NCI-H1436 (cell line): ENCODE data around the gene UTF1.
"Not testable (repeated sequence)": the region's sequence is repeated elsewhere in the genome, so short reads cannot be mapped to it uniquely, and the experiment has no call there.

Source experiments
- DNase-seq: peaks from one replicate; lab custom pipeline; 2025; lab: John Stamatoyannopoulos, UW

The UTF1 gene

DNA sequence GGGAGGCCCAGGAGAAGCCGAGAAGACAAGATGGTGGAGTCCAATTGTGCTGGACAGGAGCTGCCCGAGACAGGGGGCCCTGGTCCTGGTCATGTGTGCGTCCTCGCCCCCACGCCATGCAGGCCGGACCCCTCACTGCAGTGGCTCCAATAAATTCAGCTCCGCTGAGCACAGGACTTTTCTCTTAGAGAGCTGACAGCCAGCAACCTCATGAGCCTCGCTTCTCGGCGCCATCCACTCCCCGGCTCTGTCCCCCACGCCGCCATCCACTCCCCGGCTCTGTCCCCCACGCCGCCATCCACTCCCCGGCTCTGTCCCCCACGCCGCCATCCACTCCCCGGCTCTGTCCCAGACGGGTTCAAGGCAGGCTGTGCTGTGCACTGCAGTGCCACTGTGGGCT lies 2.8 kb upstream of the UTF1 start:
- DNase-seq, result no peak

DNA sequence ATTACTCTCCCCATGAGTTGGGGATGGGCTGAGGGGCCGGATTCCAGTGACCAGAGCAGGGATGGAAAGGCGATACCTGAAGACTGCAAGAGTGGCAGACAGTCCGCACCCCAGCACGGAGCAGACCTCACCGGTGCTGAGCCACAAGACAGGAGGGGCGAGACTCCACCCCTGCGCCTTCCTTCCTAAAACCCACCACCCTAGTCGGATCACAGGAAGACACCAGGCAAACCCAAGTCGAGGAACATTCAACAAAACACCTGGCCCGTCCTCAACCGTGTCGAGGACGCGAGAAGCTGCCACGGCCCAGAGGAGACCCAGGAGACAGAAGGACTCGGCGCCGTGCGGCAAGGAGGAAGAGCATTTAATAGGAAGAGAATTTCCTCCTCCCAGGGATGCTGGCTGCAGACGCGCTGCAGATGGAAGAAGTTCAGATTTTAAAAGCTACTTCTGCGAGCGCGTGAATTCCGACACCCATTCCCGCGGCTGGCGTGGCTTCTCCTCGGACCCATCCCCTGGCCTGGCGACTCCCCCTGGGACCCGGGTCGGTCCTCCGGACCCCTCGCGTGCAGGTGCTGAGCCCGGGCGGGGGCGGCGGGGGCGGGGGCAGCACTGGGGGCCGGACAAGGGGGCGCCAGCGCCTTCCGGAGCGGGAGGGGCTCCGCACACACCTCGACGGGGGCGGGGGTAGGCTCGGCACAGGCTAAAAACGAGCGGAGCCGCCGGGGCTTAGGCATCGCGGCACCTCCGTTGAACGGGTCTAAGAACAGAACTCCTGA lies 563 bp upstream of the UTF1 start:
- no peak for DNase-seq

DNA sequence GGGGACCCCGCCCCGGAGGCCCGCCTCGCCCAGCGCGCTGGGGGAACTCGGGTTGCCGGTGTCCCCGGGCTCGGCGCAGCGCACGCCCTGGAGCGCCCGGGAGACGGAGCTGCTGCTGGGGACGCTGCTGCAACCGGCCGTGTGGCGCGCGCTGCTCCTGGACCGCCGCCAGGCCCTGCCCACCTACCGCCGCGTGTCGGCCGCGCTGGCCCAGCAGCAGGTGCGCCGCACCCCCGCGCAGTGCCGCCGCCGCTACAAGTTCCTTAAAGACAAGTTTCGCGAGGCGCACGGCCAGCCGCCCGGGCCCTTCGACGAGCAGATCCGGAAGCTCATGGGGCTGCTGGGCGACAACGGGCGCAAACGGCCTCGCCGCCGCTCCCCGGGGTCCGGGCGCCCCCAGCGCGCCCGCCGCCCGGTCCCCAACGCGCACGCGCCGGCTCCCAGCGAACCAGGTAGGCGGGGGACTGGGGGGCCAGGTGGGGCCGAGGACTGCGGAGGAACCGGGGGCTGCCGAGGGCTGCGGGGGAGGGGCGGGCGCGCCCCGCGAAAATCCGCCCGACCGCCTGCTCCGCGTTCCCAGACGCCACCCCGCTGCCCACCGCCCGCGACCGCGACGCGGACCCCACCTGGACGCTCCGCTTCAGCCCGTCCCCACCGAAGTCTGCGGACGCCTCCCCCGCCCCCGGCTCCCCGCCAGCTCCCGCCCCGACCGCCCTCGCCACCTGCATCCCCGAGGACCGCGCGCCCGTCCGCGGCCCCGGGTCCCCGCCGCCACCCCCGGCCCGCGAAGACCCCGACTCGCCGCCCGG lies 574 bp downstream of the UTF1 start:
- no peak for DNase-seq

DNA sequence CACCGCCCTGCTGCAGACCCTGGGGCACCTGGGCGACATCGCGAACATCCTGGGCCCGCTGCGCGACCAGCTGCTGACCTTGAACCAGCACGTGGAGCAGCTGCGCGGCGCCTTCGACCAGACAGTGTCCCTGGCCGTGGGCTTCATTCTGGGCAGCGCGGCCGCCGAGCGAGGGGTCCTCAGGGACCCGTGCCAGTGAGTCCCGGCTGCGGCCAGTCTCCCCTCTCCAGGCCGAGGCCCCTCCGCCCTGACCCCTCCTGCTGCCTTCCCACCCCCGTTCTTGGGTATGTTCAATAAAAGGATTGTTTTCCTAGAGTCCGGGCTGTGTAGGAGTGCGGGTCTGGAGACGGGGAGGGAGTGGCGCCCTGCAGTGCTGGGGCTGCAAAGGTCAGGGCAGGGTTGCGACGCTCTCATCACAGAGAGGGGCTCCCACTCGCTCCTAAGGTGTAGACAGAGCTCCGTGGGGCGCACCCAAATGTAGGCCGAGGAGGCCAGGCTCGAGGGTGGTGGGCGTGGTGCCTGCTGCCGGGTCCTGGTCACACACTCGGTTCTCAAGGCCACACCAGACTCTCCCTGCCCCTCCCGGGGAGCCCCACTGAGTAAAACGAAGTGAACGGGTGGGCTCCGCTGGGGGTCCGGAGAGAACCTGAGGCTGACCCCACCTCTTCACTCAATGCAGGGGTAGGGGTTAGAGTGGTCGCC lies 1.4 kb downstream of the UTF1 start:
- no peak for DNase-seq

DNA sequence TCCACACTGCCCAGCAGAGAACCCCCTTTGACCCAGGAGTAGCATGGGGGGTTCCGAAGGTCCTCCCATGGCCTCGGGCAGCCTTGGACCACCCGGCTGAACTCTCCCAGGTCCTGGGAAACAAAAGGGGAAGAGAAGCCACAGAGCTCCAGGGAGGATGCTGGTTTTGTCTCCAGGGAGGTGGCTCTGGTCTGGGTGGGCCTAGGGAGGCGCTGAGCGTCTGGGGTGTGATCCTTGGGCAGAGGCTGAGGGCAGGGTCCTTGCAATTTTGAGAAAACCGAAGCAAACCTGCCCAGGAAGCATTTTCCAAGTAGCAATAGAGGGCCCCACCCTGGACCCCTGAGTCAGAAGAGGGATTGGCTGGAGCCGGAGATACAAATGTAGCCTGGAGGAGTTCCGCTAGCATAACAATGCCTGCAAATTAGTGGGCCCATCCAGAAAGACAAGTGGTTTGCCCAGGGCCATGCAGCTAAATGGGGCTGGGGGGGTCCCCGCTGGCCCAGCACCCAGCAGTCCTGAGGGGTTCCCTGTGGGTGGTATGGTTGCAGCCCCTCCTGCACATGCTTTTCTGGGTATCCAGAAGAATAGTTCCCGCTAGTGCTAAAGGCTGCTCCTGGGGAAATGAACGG lies 2.0 kb downstream of the UTF1 start:
- DNase-seq, result no peak

DNA sequence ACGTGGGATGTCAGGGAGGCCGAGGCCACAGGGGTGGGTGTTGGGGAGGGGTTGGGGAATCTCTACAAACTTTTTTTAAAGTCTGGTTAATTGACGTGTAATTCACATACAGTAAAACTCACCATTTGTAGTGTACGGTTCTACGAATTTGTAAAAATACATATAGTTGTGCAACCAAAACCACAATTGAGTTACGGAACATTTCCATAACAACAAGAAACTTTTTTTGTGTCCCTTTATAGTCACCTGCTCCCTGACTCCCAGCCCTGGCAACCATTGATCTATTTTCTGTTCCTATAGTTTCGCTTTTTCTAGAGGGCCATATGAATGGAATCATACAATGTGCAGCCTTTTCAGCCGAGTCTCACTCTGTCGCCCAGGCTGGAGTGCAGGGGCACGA lies 4.8 kb downstream of the UTF1 start:
- DNase-seq, result not testable (repeated sequence)

DNA sequence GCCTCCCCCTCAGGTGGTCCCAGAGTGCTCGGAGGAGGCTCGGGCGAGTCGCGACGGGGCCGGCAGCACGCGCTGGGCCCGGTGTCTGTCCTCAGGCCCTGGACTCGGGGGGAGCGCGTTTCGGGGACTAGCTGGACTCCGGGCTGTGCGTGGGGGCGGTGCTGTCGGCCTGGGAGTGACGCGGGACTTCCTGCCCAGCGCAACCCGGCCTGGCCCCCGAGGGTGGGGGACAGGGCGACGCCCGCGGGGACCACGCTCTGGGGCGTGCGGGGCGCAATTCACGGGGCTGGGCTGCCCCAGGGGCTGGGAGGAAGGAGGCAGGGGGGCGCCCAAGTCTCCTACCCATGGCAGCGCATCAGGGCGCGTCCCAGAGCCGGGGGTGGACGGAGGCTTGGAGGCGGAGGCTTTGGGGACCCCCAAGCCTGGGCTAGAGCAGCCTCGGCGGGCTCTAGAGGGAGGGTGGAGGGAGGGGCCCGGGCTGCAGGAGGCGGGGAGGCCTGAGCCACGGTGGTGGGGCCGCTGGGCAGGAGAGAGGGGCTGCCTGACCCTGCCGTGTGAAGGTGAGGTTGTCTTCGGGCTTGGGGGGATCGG lies 5.3 kb downstream of the UTF1 start:
- no peak for DNase-seq

DNA sequence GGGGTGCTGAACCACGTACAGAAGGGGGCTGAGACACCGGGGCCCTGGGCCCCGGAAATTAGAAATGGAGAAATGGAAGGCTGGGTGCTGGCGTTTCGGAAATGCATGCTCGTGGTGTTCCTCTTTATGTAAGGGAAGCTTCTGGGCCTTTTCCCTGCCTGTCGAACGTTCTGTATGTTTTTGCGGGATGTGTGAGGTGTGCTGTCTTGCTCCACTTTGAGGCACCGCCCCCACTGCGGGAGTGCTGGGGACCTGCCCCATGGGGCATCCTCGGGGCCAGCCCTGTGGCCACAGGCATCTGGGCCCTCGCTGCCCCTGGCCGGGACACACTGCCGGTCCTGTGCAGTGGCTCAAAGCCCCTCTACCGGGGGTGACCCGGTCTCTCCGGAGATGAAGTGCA lies 5.9 kb downstream of the UTF1 start:
- DNase-seq, result no peak

DNA sequence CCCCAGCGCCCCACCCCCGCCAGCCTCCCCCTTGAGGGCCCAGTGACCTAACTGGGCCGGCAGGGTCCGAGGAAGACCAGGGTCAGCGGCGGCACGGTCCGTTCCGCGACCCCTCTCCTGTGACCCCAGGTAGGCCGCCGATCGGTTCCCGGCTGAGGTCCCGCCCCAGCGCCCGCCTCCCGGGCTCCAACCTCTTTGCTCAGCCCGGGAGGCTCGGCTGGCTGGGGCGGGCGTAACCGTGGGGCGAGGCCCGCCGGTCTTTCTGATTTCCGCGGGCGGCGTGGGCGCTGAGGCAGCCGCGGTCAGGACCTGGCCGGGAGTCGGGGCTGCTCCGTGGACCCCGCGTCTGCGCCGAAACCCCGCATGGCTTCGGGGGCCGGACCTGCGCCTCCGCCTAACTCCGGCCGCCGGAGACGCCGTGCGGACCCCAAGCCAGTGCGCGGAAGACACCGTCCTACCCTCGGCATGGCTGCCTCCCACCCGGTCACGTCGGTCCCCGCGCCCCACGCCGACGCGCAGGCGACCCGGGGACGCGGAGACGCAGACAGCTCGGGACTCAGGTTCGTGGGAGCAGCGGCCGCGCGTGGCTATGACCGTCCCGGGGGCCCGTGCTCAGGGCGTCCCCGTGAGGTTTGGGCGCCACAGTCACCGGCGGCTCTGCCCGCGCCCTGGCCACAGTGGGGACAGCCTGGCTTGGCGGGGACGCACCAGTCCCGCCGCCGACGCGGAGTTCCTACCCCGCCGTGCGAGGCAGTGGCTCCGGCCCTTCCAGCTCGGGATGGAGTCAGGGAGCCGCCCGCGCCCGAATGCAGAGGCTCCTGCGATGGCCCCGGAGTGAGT lies 6.6 kb downstream of the UTF1 start:
- no peak for DNase-seq

DNA sequence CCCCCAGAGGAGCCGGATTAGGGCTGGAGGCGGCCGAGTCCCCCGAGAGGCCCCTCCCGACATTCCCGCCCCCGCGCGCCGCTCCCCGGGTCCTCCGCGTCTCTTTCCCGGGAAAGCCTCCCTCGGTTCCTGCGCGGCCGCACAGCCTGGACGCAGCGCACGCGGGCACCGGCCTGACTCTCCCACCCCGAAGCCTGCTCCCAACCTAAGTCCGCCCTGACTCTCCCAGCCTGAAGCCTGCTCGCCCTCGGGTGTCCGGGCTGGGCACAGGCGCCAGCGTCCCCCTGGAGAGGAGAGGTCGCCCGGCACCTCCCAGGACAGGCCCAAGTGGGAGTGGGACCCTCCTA lies 7.2 kb downstream of the UTF1 start:
- no peak for DNase-seq

DNA sequence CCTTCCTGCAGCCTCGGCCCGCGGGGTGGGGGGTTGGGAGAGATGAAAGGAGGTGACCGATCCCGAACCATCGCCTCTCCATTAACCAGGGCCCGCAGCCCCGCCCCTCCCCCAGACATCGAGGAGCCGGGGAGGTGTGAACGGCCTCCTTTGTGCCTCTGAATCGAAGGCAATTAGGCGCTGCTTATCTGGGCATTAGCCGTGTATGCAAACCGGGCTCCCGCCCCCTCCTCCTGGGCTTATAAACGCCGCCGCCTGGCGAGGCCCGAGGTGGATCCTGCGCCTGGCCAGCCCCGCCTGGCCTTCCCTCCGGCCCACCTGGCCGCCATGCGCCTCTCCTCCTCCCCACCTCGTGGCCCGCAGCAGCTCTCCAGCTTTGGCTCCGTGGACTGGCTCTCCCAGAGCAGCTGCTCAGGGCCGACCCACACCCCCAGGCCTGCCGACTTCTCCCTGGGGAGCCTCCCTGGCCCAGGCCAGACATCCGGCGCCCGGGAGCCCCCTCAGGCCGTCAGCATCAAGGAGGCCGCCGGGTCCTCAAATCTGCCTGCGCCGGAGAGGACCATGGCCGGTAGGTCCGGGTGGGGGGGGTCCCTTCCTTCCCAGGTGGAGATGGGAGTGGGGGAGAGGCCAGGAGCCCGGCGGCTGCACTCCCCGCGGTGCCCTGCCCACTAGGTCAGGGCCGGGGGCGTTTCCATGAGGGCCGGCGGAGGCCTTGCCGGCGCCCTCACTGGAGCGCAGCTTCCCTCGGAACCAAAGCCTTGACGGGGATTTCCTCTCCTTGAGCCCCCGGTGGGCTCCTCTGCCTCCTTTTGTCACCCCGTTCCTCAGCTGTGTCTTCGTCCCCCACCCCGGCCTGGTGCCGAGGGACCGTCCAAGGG lies 7.8 kb downstream of the UTF1 start, which contains the start of gene VENTX:
TSS of gene VENTX (plus strand) at position 268 of the 878 bp plus-strand sequence. CDS start at position 328, 60 bp downstream.
- DNase-seq, result no peak

DNA sequence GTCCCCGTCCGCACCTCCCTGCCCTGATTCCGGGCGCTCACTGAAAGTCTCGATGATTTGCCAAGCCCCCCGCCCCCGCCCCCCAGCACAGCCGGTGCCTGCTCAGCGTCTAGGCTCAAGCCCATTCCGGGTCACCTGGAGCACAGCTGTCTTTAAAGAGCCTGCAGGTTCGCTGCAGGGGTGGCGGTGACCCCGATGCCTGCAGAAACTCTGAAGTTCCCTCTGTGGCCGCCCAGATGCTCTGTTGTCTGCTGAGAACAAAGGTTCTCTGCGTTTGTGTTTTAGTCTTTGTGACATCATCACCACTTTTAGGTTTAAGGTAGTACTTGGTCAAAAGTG lies 8.4 kb downstream of the UTF1 start:
- DNase-seq, result no peak

DNA sequence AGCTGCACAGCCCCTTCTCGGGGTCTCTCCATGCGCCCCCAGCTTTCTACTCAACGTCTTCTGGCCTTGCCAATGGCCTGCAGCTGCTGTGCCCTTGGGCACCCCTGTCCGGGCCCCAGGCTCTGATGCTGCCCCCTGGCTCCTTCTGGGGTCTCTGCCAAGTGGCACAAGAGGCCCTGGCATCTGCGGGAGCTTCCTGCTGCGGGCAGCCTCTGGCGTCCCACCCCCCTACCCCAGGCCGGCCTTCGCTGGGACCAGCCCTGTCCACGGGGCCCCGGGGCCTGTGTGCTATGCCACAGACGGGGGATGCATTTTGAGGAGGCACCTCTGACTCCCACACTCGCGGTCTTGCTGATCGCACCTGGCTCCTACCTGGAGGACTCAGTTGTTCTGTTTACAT lies 10.0 kb downstream of the UTF1 start:
- no peak for DNase-seq

DNA sequence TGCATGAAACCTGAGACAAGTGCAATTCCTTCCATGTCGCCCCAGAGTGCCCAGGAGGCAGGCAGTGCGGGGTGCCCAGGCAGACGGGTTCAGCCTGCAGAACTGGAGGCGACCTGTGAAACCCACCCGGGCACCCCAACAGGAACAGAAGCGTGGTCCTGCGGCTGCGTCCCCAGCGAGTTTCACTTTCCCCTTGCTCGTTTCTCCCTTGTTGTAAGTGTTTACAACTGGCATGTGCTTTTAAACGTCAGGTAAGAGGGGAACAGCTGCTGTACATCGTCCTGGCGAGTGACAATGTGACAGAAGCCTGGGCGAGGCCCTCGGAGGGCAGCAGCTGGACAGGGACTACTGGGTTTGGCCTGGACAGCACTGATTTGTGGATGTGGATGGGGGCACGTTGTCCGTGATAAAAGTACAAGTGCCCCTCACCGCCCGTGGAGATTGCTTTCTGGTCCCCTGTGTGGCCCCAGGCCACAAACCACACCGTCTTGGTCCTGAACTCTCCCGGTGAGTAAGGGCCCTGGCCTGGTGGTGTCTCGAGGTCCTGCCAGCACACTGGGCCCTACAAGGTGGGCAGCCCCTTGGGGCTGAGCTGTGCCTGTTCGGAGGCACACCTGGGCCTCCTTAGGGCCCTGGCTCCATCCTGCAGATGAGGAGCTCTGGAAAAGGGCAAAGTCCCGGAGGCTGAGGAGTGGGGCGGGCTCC lies 11.6 kb downstream of the UTF1 start:
- DNase-seq, result no peak

DNA sequence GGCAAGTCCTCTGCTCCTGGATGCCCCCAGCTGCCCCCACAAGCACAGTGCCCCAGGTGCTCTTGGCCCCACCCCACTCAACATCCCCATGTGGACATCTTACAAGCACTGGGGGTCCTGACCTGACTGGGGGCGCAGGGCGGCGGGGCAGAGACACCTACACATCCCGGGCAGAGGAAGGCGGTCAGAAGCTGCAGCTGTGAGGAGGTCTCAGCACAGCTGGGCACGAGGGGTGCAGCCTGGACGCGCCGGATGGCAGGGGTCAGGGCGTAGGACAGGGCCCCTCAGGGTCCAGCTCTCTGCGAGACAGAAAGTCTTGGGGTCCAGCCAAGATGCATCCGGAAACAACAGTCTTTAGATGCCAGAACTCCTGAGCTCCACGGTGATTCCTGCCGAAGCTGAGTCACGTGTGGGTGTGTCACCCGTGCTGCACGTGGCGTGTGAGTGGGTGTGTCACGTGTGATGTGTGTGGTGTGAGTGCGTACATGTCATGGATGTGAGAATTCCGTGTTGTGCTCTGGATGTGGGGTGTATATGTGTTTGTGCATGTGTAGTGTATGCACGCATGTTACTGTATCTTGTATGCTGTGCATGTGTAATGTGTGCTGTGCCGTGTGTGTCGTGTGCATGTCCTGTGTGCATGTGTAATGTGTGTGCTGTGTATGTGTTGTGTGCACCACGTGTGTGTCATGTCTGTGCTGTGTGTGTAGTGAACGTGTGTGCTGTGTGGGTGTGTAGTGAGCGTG lies 12.8 kb downstream of the UTF1 start:
- DNase-seq, result no peak

DNA sequence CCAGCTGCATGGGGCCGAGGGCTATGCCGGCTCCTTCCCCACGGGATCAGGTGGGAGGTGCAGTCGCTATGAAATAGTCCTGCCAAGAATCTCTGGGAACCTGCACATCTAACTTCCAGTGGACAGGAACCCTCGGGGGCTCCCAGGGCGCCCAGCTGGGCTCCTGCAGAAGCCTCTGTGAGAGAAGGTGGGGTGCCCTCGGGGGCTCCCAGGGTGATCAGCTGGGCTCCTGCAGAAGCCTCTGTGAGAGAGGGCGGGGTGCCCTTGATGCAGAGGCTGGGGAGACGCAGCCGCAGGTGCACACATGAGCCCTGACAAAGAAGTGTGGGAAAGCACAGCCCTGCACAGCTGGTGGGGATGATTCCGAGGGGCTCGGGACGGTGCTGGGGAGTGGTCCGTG lies 13.6 kb downstream of the UTF1 start:
- no peak for DNase-seq

DNA sequence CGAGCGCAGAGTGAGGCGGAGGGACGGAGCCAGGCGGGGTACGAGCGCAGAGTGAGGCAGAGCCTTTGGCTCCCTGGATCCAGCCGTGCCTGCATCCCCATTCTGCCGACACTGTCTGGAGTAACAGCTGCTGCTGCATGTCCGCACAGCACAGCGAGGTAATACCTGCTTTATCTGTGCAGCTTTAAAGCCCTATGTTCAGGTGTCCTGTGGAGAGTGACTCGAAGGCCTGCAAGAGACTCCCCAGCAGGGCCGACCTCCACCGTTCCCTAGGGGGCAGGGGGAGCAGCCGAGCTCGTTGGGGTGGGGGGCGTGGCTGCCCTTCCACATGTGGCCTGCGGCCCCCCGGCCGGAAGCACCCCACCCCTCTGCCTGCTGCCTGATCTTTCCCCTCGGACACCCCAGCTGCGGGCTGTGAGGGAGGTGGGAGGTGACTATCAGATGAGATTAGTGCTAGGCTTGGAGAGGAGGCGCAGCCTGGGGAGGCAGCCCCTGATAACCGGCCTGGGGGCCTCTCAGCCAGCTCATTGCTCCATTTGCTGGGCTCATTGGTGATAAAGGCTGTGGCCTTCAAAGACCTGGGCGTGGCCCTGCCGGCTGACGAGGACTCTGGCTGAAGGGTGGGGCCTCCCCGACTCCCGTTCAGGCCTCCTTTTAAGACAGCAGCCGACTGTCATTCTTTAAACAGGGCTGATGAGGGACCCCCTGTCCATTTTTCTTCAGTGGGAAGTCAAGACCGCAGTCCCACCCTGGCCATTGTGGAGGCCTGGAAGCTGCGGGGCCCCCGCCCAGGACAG lies 15.6 kb downstream of the UTF1 start:
- no peak for DNase-seq

DNA sequence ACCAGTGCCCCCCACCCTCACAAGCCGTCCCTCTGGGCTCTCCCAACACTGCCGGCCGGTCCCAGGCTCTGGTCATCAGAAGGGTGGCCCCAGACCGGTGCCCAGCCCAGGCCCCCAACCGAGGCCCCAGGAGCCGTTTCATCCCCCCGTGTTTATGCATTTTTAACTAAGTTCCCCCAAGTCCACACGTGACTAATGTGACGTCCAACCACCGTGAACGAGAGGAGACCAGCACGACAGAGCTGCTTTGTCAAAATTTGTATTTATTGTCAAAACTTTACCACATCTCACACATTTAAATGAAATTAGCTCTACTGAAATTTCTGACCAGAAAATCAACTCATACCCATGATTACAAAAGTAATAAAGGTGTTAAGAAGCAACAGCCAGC lies 16.2 kb downstream of the UTF1 start:
- DNase-seq, result no peak
